A549 (cell line): ENCODE measurements around the gene PLA2G1B.

Experiments used
- CTCF ChIP-seq: fragments of >200 bp; sonication (Bioruptor Twin); formaldehyde crosslinking; IDR thresholded peaks from 3 replicates; pipeline ENCODE4 v1.5.1; 2016
- E2F6 ChIP-seq: IDR thresholded peaks from 2 replicates; pipeline ENCODE4 v1.6.1; 2012; ENCODE audit warnings: low read depth, borderline replicate concordance
- NR3C1 ChIP-seq: fragments of >200 bp; sonication (Bioruptor Twin); formaldehyde crosslinking; IDR thresholded peaks from 3 replicates; pipeline ENCODE4 v1.6.1; 2017
- POLR2A ChIP-seq: IDR thresholded peaks from 2 replicates; pipeline ENCODE4 v1.6.1; 2012; ENCODE audit warnings: mild to moderate bottlenecking, low read length
- REST ChIP-seq: fragments of 200-600 bp; sonication (generic); IDR thresholded peaks from 2 replicates; pipeline ENCODE4 v1.6.1; 2016; ENCODE audit warnings: antibody characterized with exemption, mild to moderate bottlenecking, moderate library complexity

DNA sequence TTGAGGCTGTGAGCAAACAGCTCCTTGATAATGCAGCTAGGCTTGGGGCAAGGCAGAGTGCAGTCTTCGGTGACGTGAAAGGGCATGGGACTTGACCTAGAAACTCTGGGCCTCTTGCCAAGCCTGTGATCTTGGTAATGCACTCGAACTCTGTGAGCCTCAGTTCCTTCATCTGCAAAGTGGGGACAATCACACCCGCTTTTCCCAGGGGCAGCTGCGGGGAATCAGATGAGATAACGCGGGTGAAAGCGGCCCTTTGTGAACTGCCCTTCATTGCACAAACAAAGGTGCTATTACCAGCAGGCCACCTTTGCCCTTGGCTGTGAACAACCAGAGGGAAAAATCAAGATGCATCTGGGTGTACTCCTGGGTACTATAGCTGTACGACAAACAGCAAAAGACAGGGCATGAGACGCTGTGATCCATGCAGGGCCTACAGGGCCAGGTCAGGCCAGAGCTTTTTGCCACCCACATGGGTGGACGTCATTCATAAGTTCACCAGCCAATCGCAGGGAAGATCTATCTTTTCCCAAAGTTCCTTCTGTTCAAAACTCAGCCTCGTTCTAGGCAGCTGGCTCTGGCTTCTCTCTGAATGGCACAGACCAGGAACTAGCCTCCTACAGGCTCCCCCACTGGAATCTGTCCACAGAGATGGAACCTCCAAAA, 38.2 kb upstream of the PLA2G1B start:
- TF ChIP-seq POLR2A = no peak
- TF ChIP-seq E2F6 = no peak
- no peak for TF ChIP-seq CTCF
- TF ChIP-seq NR3C1 = no peak
- no peak for TF ChIP-seq REST
